MM.1S (cell line): Measurements from ENCODE around the gene MTHFD2.

ENCODE experiments used
- DNase-seq: peaks from one replicate; pipeline ENCODE4 v3.0.0-alpha.2; 2015
- H2AFZ ChIP-seq: fragments of 300-600 bp; sonication (generic); 2 replicates; pipeline ENCODE4 v1.6.0; 2016; ENCODE audit warnings: antibody characterized with exemption, low read length
- H3F3A ChIP-seq: fragments of 300-600 bp; sonication (generic); 2 replicates; pipeline ENCODE4 v1.6.1; 2016; ENCODE audit warnings: mild to moderate bottlenecking, antibody characterized with exemption, low read length, moderate library complexity, mixed read lengths; ENCODE audit not compliant: insufficient read depth
- H3K27ac ChIP-seq: fragments of 300-600 bp; sonication (generic); 2 replicates; pipeline ENCODE4 v1.5.1; 2016; ENCODE audit warnings: mild to moderate bottlenecking, low read length
- H3K27me3 ChIP-seq: fragments of 300-600 bp; sonication (generic); replicated peaks from 2 replicates; pipeline ENCODE4 v1.6.0; 2016; ENCODE audit warnings: low read length; ENCODE audit not compliant: insufficient read depth
- H3K36me3 ChIP-seq: fragments of 300-600 bp; sonication (generic); replicated peaks from 2 replicates; pipeline ENCODE4 v1.6.1; 2016; ENCODE audit warnings: mild to moderate bottlenecking, low read length, mixed read lengths; ENCODE audit not compliant: insufficient read depth
- H3K4me1 ChIP-seq: fragments of 300-600 bp; sonication (generic); 2 replicates; pipeline ENCODE4 v1.6.1; 2016; ENCODE audit warnings: low read length, mixed read lengths
- H3K4me2 ChIP-seq: fragments of 300-600 bp; sonication (generic); 2 replicates; pipeline ENCODE4 v1.6.0; 2016; ENCODE audit warnings: low read depth, low read length
- H3K4me3 ChIP-seq: fragments of 300-600 bp; sonication (generic); 2 replicates; pipeline ENCODE4 v1.5.1; 2016; ENCODE audit warnings: low read length, mixed read lengths
- H3K79me2 ChIP-seq: fragments of 300-600 bp; sonication (generic); 2 replicates; pipeline ENCODE4 v1.6.1; 2016; ENCODE audit warnings: mixed run types, low read length, mixed read lengths
- H3K9ac ChIP-seq: fragments of 300-600 bp; sonication (generic); 2 replicates; pipeline ENCODE4 v1.6.1; 2016; ENCODE audit warnings: low read length, mixed read lengths
- H3K9me2 ChIP-seq: fragments of 300-600 bp; sonication (generic); replicated peaks from 2 replicates; pipeline ENCODE4 v1.6.1; 2016; ENCODE audit warnings: mild to moderate bottlenecking, low read length, mixed read lengths; ENCODE audit not compliant: insufficient read depth
- H3K9me3 ChIP-seq: fragments of 300-600 bp; sonication (generic); replicated peaks from 2 replicates; pipeline ENCODE4 v1.6.1; 2016; ENCODE audit warnings: mild to moderate bottlenecking, low read length, mixed read lengths; ENCODE audit not compliant: insufficient read depth
- H4K20me1 ChIP-seq: fragments of 300-600 bp; sonication (generic); 2 replicates; pipeline ENCODE4 v1.6.1; 2016; ENCODE audit warnings: mild to moderate bottlenecking, low read length, moderate library complexity, mixed read lengths; ENCODE audit not compliant: insufficient read depth
- EZH2 ChIP-seq: fragments of 300-600 bp; sonication (generic); optimal IDR thresholded peaks from 2 replicates; pipeline ENCODE3; 2017; ENCODE audit warnings: low read depth, mild to moderate bottlenecking, antibody characterized with exemption, low read length, mixed read lengths
- EZH2phosphoT487 ChIP-seq: fragments of 300-600 bp; sonication (generic); IDR thresholded peaks from 2 replicates; pipeline ENCODE4 v1.6.1; 2018; ENCODE audit warnings: antibody characterized with exemption, low read length
- TF ChIP-seq, protein P1 (sequence below): fragments of 300-600 bp; sonication (generic); IDR thresholded peaks from 2 replicates; pipeline ENCODE4 v1.5.1; 2016; ENCODE audit warnings: antibody characterized with exemption, low read length, mixed read lengths

The MTHFD2 gene

DNA sequence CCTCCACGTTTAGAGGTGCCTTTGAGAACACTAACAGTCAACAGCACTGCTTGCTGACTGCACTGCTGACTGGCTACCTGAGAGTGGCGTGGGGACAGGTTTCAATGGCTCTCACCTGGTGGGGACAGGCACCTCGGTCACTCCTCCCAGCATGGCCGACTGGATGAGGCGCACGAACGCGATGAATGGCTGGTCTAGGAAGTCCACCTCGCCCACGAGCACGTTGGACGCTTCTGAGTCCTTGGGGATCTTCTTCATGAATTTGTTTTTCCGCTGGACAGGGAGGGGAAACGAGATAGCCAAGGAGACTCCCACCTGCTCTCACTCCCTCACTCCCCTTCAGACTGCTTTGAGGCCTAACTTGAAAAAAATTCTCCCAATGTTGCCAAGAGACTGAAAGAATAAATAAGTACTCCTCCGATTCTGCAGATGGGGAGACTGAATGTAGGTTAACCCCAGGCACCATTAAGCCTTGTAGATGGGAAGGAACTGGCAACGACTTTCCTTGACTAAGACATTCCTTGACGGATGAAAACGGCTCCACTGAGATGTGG lies 57.3 kb downstream of the MTHFD2 start:
- no peak for DNase-seq
- Histone ChIP-seq H3K79me2 (no peaks in the 10 kb centered on the region), H3K4me1 (no peaks in the 10 kb centered on the region), H3F3A (no peaks in the 10 kb centered on the region), H3K9me2 (no peaks in the 10 kb centered on the region), H3K27ac (no peak overlapping the region), H3K4me3 (no peak overlapping the region), H2AFZ (no peak overlapping the region), H3K27me3 (no peaks in the 10 kb centered on the region), H3K36me3 (no peaks in the 10 kb centered on the region), H3K9me3 (no peaks in the 10 kb centered on the region), H3K9ac (no peak overlapping the region), H4K20me1 (no peaks in the 10 kb centered on the region), H3K4me2 (no peak overlapping the region)
- TF ChIP-seq, protein P1, sequence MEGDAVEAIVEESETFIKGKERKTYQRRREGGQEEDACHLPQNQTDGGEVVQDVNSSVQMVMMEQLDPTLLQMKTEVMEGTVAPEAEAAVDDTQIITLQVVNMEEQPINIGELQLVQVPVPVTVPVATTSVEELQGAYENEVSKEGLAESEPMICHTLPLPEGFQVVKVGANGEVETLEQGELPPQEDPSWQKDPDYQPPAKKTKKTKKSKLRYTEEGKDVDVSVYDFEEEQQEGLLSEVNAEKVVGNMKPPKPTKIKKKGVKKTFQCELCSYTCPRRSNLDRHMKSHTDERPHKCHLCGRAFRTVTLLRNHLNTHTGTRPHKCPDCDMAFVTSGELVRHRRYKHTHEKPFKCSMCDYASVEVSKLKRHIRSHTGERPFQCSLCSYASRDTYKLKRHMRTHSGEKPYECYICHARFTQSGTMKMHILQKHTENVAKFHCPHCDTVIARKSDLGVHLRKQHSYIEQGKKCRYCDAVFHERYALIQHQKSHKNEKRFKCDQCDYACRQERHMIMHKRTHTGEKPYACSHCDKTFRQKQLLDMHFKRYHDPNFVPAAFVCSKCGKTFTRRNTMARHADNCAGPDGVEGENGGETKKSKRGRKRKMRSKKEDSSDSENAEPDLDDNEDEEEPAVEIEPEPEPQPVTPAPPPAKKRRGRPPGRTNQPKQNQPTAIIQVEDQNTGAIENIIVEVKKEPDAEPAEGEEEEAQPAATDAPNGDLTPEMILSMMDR: no peak
- TF ChIP-seq EZH2 (no peak), EZH2phosphoT487 (no peak)

DNA sequence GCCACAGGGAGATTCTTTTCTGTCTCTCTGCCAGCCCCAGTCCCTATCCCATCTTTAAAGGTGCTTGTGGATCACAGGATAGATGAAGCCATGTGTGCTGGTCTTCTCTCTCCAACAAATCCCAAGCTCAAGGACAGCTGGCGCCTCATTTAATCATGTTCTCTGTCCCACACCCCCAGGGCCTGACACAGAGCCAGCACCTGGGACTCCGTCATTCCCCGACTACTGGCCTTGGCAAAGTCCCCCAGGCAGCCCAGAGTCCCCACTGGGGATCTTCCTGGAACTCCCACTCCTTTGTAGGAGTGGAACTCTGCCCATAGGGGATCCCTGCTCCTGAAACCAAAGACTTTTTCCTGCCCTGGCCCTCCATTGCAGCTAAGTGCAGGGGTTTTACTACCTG lies 60.8 kb downstream of the MTHFD2 start:
- Histone ChIP-seq H3K36me3 (no peaks in the 10 kb centered on the region), H3K4me2 (no peak overlapping the region), H4K20me1 (no peaks in the 10 kb centered on the region), H3K9ac (no peak overlapping the region), H3F3A (no peaks in the 10 kb centered on the region), H3K4me1 (no peaks in the 10 kb centered on the region), H3K9me2 (no peaks in the 10 kb centered on the region), H3K9me3 (no peaks in the 10 kb centered on the region), H2AFZ (no peak overlapping the region), H3K4me3 (no peak overlapping the region), H3K79me2 (no peaks in the 10 kb centered on the region), H3K27me3 (no peaks in the 10 kb centered on the region), H3K27ac (no peak overlapping the region)
- TF ChIP-seq, protein P1: no peak
- TF ChIP-seq EZH2phosphoT487 (no peak), EZH2 (no peak)
- DNase-seq: no peak

DNA sequence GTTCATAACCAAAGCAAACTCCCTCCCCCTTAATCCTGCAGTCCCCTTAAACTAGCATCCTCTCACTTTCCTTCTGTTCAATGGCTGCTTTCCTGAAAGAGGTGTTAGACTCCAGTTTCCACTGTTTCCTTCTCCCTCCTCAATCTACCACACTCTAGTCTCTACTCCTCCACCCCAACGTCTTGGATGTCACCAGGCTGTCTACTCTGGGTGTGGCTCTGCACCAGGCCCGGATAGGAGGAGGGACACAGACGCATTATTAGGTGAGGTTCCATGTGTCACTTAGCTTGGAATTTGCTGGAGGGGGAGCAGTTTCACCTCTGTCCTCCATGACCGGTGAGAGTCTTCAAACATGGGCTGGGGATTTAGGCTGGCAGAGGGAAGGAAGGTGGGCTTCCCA lies 61.3 kb downstream of the MTHFD2 start:
- Histone ChIP-seq H3K9me2 (no peaks in the 10 kb centered on the region), H3K9ac (no peak overlapping the region), H3K4me3 (no peak overlapping the region), H3K9me3 (no peaks in the 10 kb centered on the region), H3K4me1 (no peaks in the 10 kb centered on the region), H3F3A (no peaks in the 10 kb centered on the region), H3K27me3 (no peaks in the 10 kb centered on the region), H4K20me1 (no peaks in the 10 kb centered on the region), H2AFZ (no peak overlapping the region), H3K36me3 (no peaks in the 10 kb centered on the region), H3K27ac (no peak overlapping the region), H3K79me2 (no peaks in the 10 kb centered on the region), H3K4me2 (no peak overlapping the region)
- TF ChIP-seq EZH2phosphoT487 (no peak), EZH2 (no peak)
- TF ChIP-seq, protein P1: no peak
- DNase-seq: no peak
